H9 (cell line): Measurements from ENCODE around the gene SPTAN1. TPM values are rescaled to one million over a fixed set of nuclear protein-coding genes. Genes with fewer than 3 reads are reported as not detected.
A peak's percentile ranks its signal among the peaks of the same experiment; 100 is the strongest.
"Not testable (repeated sequence)": the region's sequence is repeated elsewhere in the genome, so short reads cannot be mapped to it uniquely, and the experiment has no call there.

Source experiments
- DNase-seq: peaks from one replicate; pipeline ENCODE4 v3.0.0-alpha.2; 2017
- H2AFZ ChIP-seq: one replicate; pipeline ENCODE4 v1.6.1; 2013; ENCODE audit warnings: mild to moderate bottlenecking, low read length, control low read depth, moderate library complexity
- H2AK5ac ChIP-seq: 2 replicates; pipeline ENCODE4 v1.6.1; 2013; ENCODE audit warnings: low read length, control low read depth, mixed read lengths; ENCODE audit not compliant: insufficient read length
- H2BK120ac ChIP-seq: one replicate; pipeline ENCODE4 v1.6.1; 2013; ENCODE audit warnings: low read depth, mild to moderate bottlenecking, low read length, control low read depth, inconsistent platforms; ENCODE audit not compliant: poor library complexity, severe bottlenecking
- H2BK12ac ChIP-seq: 2 replicates; pipeline ENCODE4 v1.6.1; 2013; ENCODE audit warnings: low read length, control low read depth, mixed read lengths, low read depth; ENCODE audit not compliant: insufficient read length
- H2BK15ac ChIP-seq: 2 replicates; pipeline ENCODE4 v1.6.1; 2013; ENCODE audit warnings: low read depth, low read length, control low read depth
- H2BK20ac ChIP-seq: one replicate; pipeline ENCODE4 v1.6.1; 2013; ENCODE audit warnings: low read depth, mild to moderate bottlenecking, low read length, control low read depth, inconsistent platforms; ENCODE audit not compliant: poor library complexity, severe bottlenecking
- H2BK5ac ChIP-seq: 2 replicates; pipeline ENCODE4 v1.6.1; 2013; ENCODE audit warnings: low read length, control low read depth, mixed read lengths; ENCODE audit not compliant: insufficient read length
- H3K14ac ChIP-seq: 2 replicates; pipeline ENCODE4 v1.6.1; 2013; ENCODE audit warnings: low read length, control low read depth; ENCODE audit not compliant: insufficient read depth
- H3K18ac ChIP-seq: 2 replicates; pipeline ENCODE4 v1.6.1; 2013; ENCODE audit warnings: low read depth, mild to moderate bottlenecking, mixed read lengths, low read length, control low read depth; ENCODE audit not compliant: insufficient read length
- H3K23ac ChIP-seq: 2 replicates; pipeline ENCODE4 v1.6.1; 2013; ENCODE audit warnings: low read length, control low read depth, mixed read lengths, low read depth; ENCODE audit not compliant: insufficient read length
- H3K23me2 ChIP-seq: 2 replicates; pipeline ENCODE4 v1.6.1; 2013; ENCODE audit warnings: low read depth, mild to moderate bottlenecking, mixed read lengths, low read length, control low read depth; ENCODE audit not compliant: insufficient read length, poor library complexity, severe bottlenecking
- H3K27ac ChIP-seq: 2 replicates; pipeline ENCODE4 v1.5.1; 2013; ENCODE audit warnings: low read length, control low read depth, mixed read lengths, low read depth; ENCODE audit not compliant: insufficient read length
- H3K27me3 ChIP-seq: 2 replicates; pipeline ENCODE4 v1.6.1; 2013; ENCODE audit warnings: low read length, control low read depth, inconsistent platforms; ENCODE audit not compliant: insufficient read depth
- H3K4ac ChIP-seq: 2 replicates; pipeline ENCODE4 v1.6.1; 2013; ENCODE audit warnings: low read depth, mild to moderate bottlenecking, control low read depth, inconsistent platforms, low read length, moderate library complexity
- H3K4me1 ChIP-seq: 2 replicates; pipeline ENCODE4 v1.6.1; 2013; ENCODE audit warnings: low read length, control low read depth, inconsistent platforms; ENCODE audit not compliant: insufficient read depth
- H3K4me2 ChIP-seq: 2 replicates; pipeline ENCODE4 v1.6.1; 2013; ENCODE audit warnings: low read length, control low read depth, mixed read lengths; ENCODE audit not compliant: insufficient read length, insufficient read depth
- H3K56ac ChIP-seq: 2 replicates; pipeline ENCODE4 v1.6.1; 2013; ENCODE audit warnings: low read depth, mild to moderate bottlenecking, mixed read lengths, low read length, control low read depth; ENCODE audit not compliant: insufficient read length
- H3K79me1 ChIP-seq: 2 replicates; pipeline ENCODE4 v1.6.1; 2013; ENCODE audit warnings: low read depth, mild to moderate bottlenecking, moderate library complexity, low read length, control low read depth, inconsistent platforms; ENCODE audit not compliant: insufficient read depth, poor library complexity, severe bottlenecking
- H3K79me2 ChIP-seq: 2 replicates; pipeline ENCODE4 v1.6.1; 2013; ENCODE audit warnings: low read length, control low read depth, inconsistent platforms; ENCODE audit not compliant: insufficient read depth
- H3K9ac ChIP-seq: 2 replicates; pipeline ENCODE4 v1.6.1; 2013; ENCODE audit warnings: low read length, control low read depth, mixed read lengths; ENCODE audit not compliant: insufficient read length; ENCODE audit errors: extremely low read depth
- H3K9me3 ChIP-seq: one replicate; pipeline ENCODE4 v1.6.1; 2013; ENCODE audit warnings: low read depth, low read length, inconsistent platforms; ENCODE audit not compliant: control insufficient read depth
- H3T11ph ChIP-seq: one replicate; pipeline ENCODE4 v1.6.1; 2013; ENCODE audit warnings: mild to moderate bottlenecking, low read length, control low read depth, inconsistent platforms
- H4K20me1 ChIP-seq: one replicate; pipeline ENCODE4 v1.6.1; 2013; ENCODE audit not compliant: control insufficient read depth, insufficient read length, insufficient read depth
- H4K5ac ChIP-seq: 2 replicates; pipeline ENCODE4 v1.6.1; 2013; ENCODE audit warnings: low read depth, mild to moderate bottlenecking, mixed read lengths, low read length, control low read depth; ENCODE audit not compliant: insufficient read length
- H4K8ac ChIP-seq: replicated peaks from 2 replicates; pipeline ENCODE4 v1.6.1; 2013; ENCODE audit warnings: low read length, control low read depth, mixed read lengths, low read depth; ENCODE audit not compliant: insufficient read length
- H4K91ac ChIP-seq: 2 replicates; pipeline ENCODE4 v1.6.1; 2013; ENCODE audit warnings: low read depth, mild to moderate bottlenecking, moderate library complexity, mixed read lengths, low read length, control low read depth; ENCODE audit not compliant: insufficient read length
- H3K27ac Mint-ChIP-seq, 3 experiments: 2 replicates in 2 of 3; 3 replicates in 1 of 3; pipeline ENCODE4 v1.8.0; 2020 to 2021; ENCODE audit warnings: mixed read lengths in 3 of 3, mild to moderate bottlenecking in 1 of 3, moderate library complexity in 1 of 3
- H3K27me3 Mint-ChIP-seq: 2 replicates; pipeline ENCODE4 v1.8.0; 2021; ENCODE audit warnings: low read depth, mild to moderate bottlenecking, moderate library complexity, mixed read lengths
- H3K36me3 Mint-ChIP-seq, 3 experiments: 2 replicates in 2 of 3; 3 replicates in 1 of 3; pipeline ENCODE4 v1.8.0; 2020 to 2021; ENCODE audit warnings: low read depth in 3 of 3, mixed read lengths in 3 of 3; ENCODE audit not compliant: insufficient read depth in 1 of 3
- H3K4me1 Mint-ChIP-seq, 2 experiments: 2 replicates each; pipeline ENCODE4 v1.8.0; 2020; ENCODE audit warnings: mixed read lengths in 2 of 2
- H3K4me3 Mint-ChIP-seq, 2 experiments: 2 replicates in 1 of 2; 3 replicates in 1 of 2; pipeline ENCODE4 v1.8.0; 2020 to 2021; ENCODE audit warnings: mild to moderate bottlenecking in 2 of 2, mixed read lengths in 2 of 2, moderate library complexity in 1 of 2
- H3K9me3 Mint-ChIP-seq, 2 experiments: 2 replicates in 1 of 2; 3 replicates in 1 of 2; pipeline ENCODE4 v1.8.0; 2020; ENCODE audit warnings: mild to moderate bottlenecking in 2 of 2, mixed read lengths in 2 of 2, moderate library complexity in 1 of 2
- CTCF ChIP-seq: fragments of 200-600 bp; sonication (generic); conservative IDR thresholded peaks from 3 replicates; pipeline ENCODE4 v1.8.0; 2021; ENCODE audit warnings: antibody characterized with exemption, mild to moderate bottlenecking
- WGBS: extraction: QIAGEN DNeasy Blood & Tissue Kit; methylation state at CpG from one replicate; pipeline ENCODE4 v1.1.7; 2013; ENCODE audit warnings: missing lambda C conversion rate, low lambda C conversion rate, mixed read lengths; ENCODE audit not compliant: insufficient read length; ENCODE audit errors: extremely low coverage; 5-methylcytosine and 5-hydroxymethylcytosine counted together
- total RNA-seq: library from RNA; stranded (reverse); gene quantifications from 2 replicates; pipeline ENCODE4 v1.2.1, GENCODE V29; 2021

Gene SPTAN1
- total RNA-seq, 1 experiment from 2014 or later, result 213 TPM

DNA sequence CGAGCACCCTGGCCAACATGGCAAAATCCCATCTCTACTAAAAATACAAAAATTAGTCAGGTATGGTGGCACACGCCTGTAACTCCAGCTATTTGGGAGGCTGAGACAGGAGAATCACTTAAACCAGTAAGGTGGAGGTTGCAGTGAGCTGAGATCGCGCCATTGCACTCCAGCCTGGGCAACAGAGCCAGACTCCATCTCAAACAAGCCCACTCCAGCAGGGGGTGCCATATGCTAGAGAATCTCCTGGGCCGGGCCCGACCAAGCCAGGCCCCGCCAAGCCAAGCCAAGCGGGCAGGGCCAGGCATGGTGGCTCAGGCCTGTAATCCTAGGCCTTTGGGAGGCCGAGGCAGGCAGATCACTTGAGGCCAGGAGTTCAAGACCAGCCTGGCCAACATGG is 95.8 kb downstream of the SPTAN1 start:
- not testable (repeated sequence) for H3K9me3 ChIP-seq, H4K91ac ChIP-seq, H3T11ph ChIP-seq, H3K79me2 ChIP-seq, H3K4me2 ChIP-seq, H3K27me3 Mint-ChIP-seq, H3K27me3 ChIP-seq, H3K56ac ChIP-seq, H3K79me1 ChIP-seq, H3K23ac ChIP-seq, H3K27ac Mint-ChIP-seq, H2BK20ac ChIP-seq, H4K5ac ChIP-seq, H2AK5ac ChIP-seq, H3K4me1 ChIP-seq, H3K18ac ChIP-seq, H3K9ac ChIP-seq, H2BK12ac ChIP-seq, H2BK5ac ChIP-seq, H2BK120ac ChIP-seq, H3K4ac ChIP-seq, H3K9me3 Mint-ChIP-seq, H3K4me1 Mint-ChIP-seq, H3K4me3 Mint-ChIP-seq, H2AFZ ChIP-seq, H3K23me2 ChIP-seq, H4K20me1 ChIP-seq, H4K8ac ChIP-seq, H2BK15ac ChIP-seq, H3K14ac ChIP-seq, H3K27ac ChIP-seq
- peaks cover 0 to 22% (median 8%) of the 10 kb centered on the region in 3 experiments; a peak in 5 of 7 replicates for H3K36me3 Mint-ChIP-seq
- DNase-seq, result peak; percentile 65
- peak; percentile 61 for TF ChIP-seq CTCF
- no CpG with 5 or more reads among the region's 9 CpGs for WGBS
